GM23338 (cell line): ENCODE measurements around the gene SMARCE1. TPM values are rescaled to one million over a fixed set of nuclear protein-coding genes. Genes with fewer than 3 reads are reported as not detected.

Source experiments
- ATAC-seq: fragments of 200-7000 bp; cut with Tn5 transposase; 3 replicates; pipeline ENCODE4 v1.9.1; 2020
- DNase-seq: peaks from one replicate; pipeline ENCODE4 v3.0.0-alpha.2; 2015; ENCODE audit warnings: low spot score
- H2AFZ ChIP-seq: fragments of 200-600 bp; sonication (generic); 2 replicates; pipeline ENCODE4 v1.8.0; 2016; ENCODE audit warnings: antibody characterized with exemption, mild to moderate bottlenecking, moderate library complexity
- H3F3A ChIP-seq: fragments of 200-600 bp; sonication (generic); replicated peaks from 2 replicates; pipeline ENCODE4 v1.8.0; 2017; ENCODE audit warnings: antibody characterized with exemption, mixed run types, low read depth
- H3K27ac ChIP-seq: fragments of 200-600 bp; sonication (generic); 2 replicates; pipeline ENCODE4 v1.6.1; 2016; ENCODE audit warnings: low read depth
- H3K27me3 ChIP-seq: fragments of 200-600 bp; sonication (generic); 2 replicates; pipeline ENCODE4 v1.8.0; 2016; ENCODE audit warnings: mild to moderate bottlenecking, mixed run types, moderate library complexity; ENCODE audit not compliant: insufficient read depth
- H3K36me3 ChIP-seq: fragments of 200-600 bp; sonication (generic); 2 replicates; pipeline ENCODE4 v1.8.0; 2016; ENCODE audit warnings: mild to moderate bottlenecking; ENCODE audit not compliant: insufficient read depth
- H3K4me1 ChIP-seq: fragments of 200-600 bp; sonication (generic); 2 replicates; pipeline ENCODE4 v1.8.0; 2016; ENCODE audit warnings: mild to moderate bottlenecking, moderate library complexity; ENCODE audit not compliant: insufficient read depth
- H3K4me2 ChIP-seq: fragments of 200-600 bp; sonication (generic); 2 replicates; pipeline ENCODE4 v1.7.1; 2017; ENCODE audit warnings: mixed run types
- H3K4me3 ChIP-seq: fragments of 200-600 bp; sonication (generic); 2 replicates; pipeline ENCODE4 v1.6.1; 2016; ENCODE audit warnings: mixed run types
- H3K79me2 ChIP-seq: fragments of 200-600 bp; sonication (generic); replicated peaks from 2 replicates; pipeline ENCODE4 v1.8.0; 2017; ENCODE audit warnings: mild to moderate bottlenecking; ENCODE audit not compliant: insufficient read depth
- H3K9me2 ChIP-seq: fragments of 200-600 bp; sonication (generic); 2 replicates; pipeline ENCODE4 v1.8.0; 2017; ENCODE audit not compliant: insufficient read depth
- H4K20me1 ChIP-seq: fragments of 200-600 bp; sonication (generic); replicated peaks from 2 replicates; pipeline ENCODE4 v1.8.0; 2017; ENCODE audit warnings: mild to moderate bottlenecking; ENCODE audit not compliant: insufficient read depth
- H3K27ac Mint-ChIP-seq: 2 replicates; pipeline ENCODE4 v1.8.0; 2020; ENCODE audit warnings: inconsistent platforms, mild to moderate bottlenecking, moderate library complexity, mixed read lengths
- H3K27me3 Mint-ChIP-seq: 3 replicates; pipeline ENCODE4 v1.8.0; 2022; ENCODE audit warnings: low read depth, mild to moderate bottlenecking, moderate library complexity, mixed read lengths, inconsistent platforms; ENCODE audit not compliant: insufficient read depth, poor library complexity
- H3K36me3 Mint-ChIP-seq: 3 replicates; pipeline ENCODE4 v1.8.0; 2021; ENCODE audit warnings: low read depth, mild to moderate bottlenecking, inconsistent platforms, moderate library complexity, mixed read lengths
- H3K4me1 Mint-ChIP-seq: 3 replicates; pipeline ENCODE4 v1.8.0; 2020; ENCODE audit warnings: mild to moderate bottlenecking, inconsistent platforms, mixed read lengths
- H3K4me3 Mint-ChIP-seq: 3 replicates; pipeline ENCODE4 v1.8.0; 2021; ENCODE audit warnings: moderate library complexity, mild to moderate bottlenecking, inconsistent platforms, mixed read lengths
- H3K9me3 Mint-ChIP-seq: 3 replicates; pipeline ENCODE4 v1.8.0; 2020; ENCODE audit warnings: moderate library complexity, mild to moderate bottlenecking, inconsistent platforms, mixed read lengths
- CTCF ChIP-seq, 2 experiments: fragments of 200-600 bp in 1 of 2; sonication (generic) in 1 of 2; conservative IDR thresholded peaks; 2 replicates each; pipeline versions ENCODE4 v1.5.1 to v1.6.1; 2016 to 2017; ENCODE audit warnings: antibody characterized with exemption in 2 of 2, low read depth in 2 of 2, mild to moderate bottlenecking in 2 of 2, moderate library complexity in 1 of 2
- ETS1 ChIP-seq: IDR thresholded peaks from 2 replicates; pipeline ENCODE4 v1.6.1; 2016; ENCODE audit warnings: antibody characterized with exemption
- EZH2 ChIP-seq: fragments of 200-600 bp; sonication (generic); IDR thresholded peaks from one replicate; pipeline ENCODE4 v1.8.0; 2017; ENCODE audit warnings: antibody characterized with exemption, mild to moderate bottlenecking, low read depth; ENCODE audit not compliant: unreplicated experiment
- JUNB ChIP-seq: IDR thresholded peaks from one replicate; pipeline ENCODE4 v1.6.1; 2016; ENCODE audit warnings: antibody characterized with exemption; ENCODE audit not compliant: unreplicated experiment
- POLR2AphosphoS5 ChIP-seq: IDR thresholded peaks from 2 replicates; pipeline ENCODE4 v1.6.1; 2016; ENCODE audit warnings: antibody characterized with exemption, low read depth
- REST ChIP-seq: IDR thresholded peaks from one replicate; pipeline ENCODE4 v1.6.1; 2018; ENCODE audit warnings: antibody characterized with exemption; ENCODE audit not compliant: unreplicated experiment
- STAT1 ChIP-seq: IDR thresholded peaks from one replicate; pipeline ENCODE4 v1.6.1; 2016; ENCODE audit warnings: antibody characterized with exemption; ENCODE audit not compliant: unreplicated experiment
- ZNF114 ChIP-seq: fragments of 250-450 bp; sonication (Bioruptor Pico); IDR thresholded peaks from 2 replicates; pipeline ENCODE4 v1.5.0; 2020; ENCODE audit warnings: mild to moderate bottlenecking, moderate library complexity
- polyA plus RNA-seq: library from polyadenylated mRNA; unstranded; fragments of >200 nt; fragmentation: Nextera tagmentation; extraction: Ambion mirVana; gene quantifications from 2 replicates; pipeline ENCODE4 v1.2.1, GENCODE V29; 2016
- total RNA-seq: library from RNA; depleted of rRNA; stranded (reverse); fragments of >200 nt; shearing (Covaris generic); gene quantifications from 2 replicates; pipeline ENCODE4 v1.2.3, GENCODE V29; 2014

SMARCE1 gene
- total and polyA plus RNA-seq, 2 experiments from 2014 or later: 101 to 258 TPM

GRCh38 chr17:40602445-40603443 is 44.9 kb downstream of the SMARCE1 start:
- Histone ChIP-seq H3K79me2 (no peaks in the 10 kb centered on the region), H3F3A (no peaks in the 10 kb centered on the region), H2AFZ (no peak overlapping the region), H3K36me3 (no peaks in the 10 kb centered on the region), H4K20me1 (no peaks in the 10 kb centered on the region), H3K9me2 (no peaks in the 10 kb centered on the region), H3K4me3 (no peak overlapping the region), H3K27me3 (no peaks in the 10 kb centered on the region), H3K4me2 (no peak overlapping the region), H3K4me1 (peaks cover 6% of the 10 kb centered on the region), H3K27ac (no peak overlapping the region)
- Mint-ChIP-seq H3K9me3 (no peaks in the 10 kb centered on the region), H3K4me3 (no peak overlapping the region), H3K27ac (no peak overlapping the region), H3K36me3 (no peaks in the 10 kb centered on the region), H3K27me3 (no peaks in the 10 kb centered on the region), H3K4me1 (peaks cover 14% of the 10 kb centered on the region; the same call in 2 of the 3 replicates)
- no peak for DNase-seq
- TF ChIP-seq EZH2 (no peak), CTCF (conservative IDR thresholded peaks at IDR 0.05; ENCODE audit: low read depth in 2 of 2) (no peak), STAT1 (no peak), ETS1 (no peak), POLR2AphosphoS5 (no peak), JUNB (no peak), ZNF114 (CRISPR knock-in tag) (no peak), REST (no peak)
- ATAC-seq: no peak
